Activated CD8-positive, alpha-beta T cell treated with anti-CD3 and anti-CD28 coated beads for 36 hours (primary cell): Measurements from ENCODE around the gene GSDME. TPM values are rescaled to one million over a fixed set of nuclear protein-coding genes. Genes with fewer than 3 reads are reported as not detected.

ENCODE experiments used
- ATAC-seq: fragments of 200-7000 bp; cut with Tn5 transposase; one replicate; pipeline ENCODE4 v1.10.0; 2021; ENCODE audit warnings: mild to moderate bottlenecking, moderate library complexity
- CTCF ChIA-PET: fragments of 350-600 bp; sonication (Branson Sonifier 250); formaldehyde crosslinking; loops from one replicate; lab custom pipeline; 2021; ENCODE audit warnings: antibody characterized with exemption; lab: Charles Lee
- POLR2A ChIA-PET: fragments of 350-600 bp; sonication (Branson Sonifier 250); formaldehyde crosslinking; loops from one replicate; lab custom pipeline; 2021; ENCODE audit warnings: antibody characterized with exemption; lab: Charles Lee
- DNase-seq: peaks from one replicate; pipeline ENCODE4 v3.0.0-alpha.2; 2020
- H3K27ac Mint-ChIP-seq: one replicate; pipeline ENCODE4 v1.8.0; 2021; ENCODE audit warnings: mild to moderate bottlenecking, mixed read lengths
- H3K27me3 Mint-ChIP-seq: one replicate; pipeline ENCODE4 v1.8.0; 2021; ENCODE audit warnings: mixed read lengths
- H3K36me3 Mint-ChIP-seq: one replicate; pipeline ENCODE4 v1.8.0; 2021; ENCODE audit warnings: low read depth, mixed read lengths
- H3K4me1 Mint-ChIP-seq: one replicate; pipeline ENCODE4 v1.8.0; 2021; ENCODE audit warnings: low read depth, mixed read lengths
- H3K4me3 Mint-ChIP-seq: one replicate; pipeline ENCODE4 v1.8.0; 2021; ENCODE audit warnings: mild to moderate bottlenecking, moderate library complexity, mixed read lengths
- H3K9me3 Mint-ChIP-seq: one replicate; pipeline ENCODE4 v1.8.0; 2021; ENCODE audit warnings: mixed read lengths
- intact Hi-C: fragments of 100-400 bp; cut with micrococcal nuclease; formaldehyde crosslinking; loops from one replicate; pipeline ENCODE4 v1.10.0; 2022
- total RNA-seq, 2 experiments: library from RNA; stranded (reverse); gene quantifications; one replicate each; pipeline ENCODE4 v1.2.3, GENCODE V29; 2021
- TF ChIP-seq, protein P1 (sequence below): fragments of 200-600 bp; IDR thresholded peaks from one replicate; pipeline ENCODE4 v1.8.0; 2022; ENCODE audit warnings: antibody characterized with exemption, mild to moderate bottlenecking

GSDME gene
- total RNA-seq, 2 experiments from 2014 or later = 5.2 to 6.1 TPM

DNA sequence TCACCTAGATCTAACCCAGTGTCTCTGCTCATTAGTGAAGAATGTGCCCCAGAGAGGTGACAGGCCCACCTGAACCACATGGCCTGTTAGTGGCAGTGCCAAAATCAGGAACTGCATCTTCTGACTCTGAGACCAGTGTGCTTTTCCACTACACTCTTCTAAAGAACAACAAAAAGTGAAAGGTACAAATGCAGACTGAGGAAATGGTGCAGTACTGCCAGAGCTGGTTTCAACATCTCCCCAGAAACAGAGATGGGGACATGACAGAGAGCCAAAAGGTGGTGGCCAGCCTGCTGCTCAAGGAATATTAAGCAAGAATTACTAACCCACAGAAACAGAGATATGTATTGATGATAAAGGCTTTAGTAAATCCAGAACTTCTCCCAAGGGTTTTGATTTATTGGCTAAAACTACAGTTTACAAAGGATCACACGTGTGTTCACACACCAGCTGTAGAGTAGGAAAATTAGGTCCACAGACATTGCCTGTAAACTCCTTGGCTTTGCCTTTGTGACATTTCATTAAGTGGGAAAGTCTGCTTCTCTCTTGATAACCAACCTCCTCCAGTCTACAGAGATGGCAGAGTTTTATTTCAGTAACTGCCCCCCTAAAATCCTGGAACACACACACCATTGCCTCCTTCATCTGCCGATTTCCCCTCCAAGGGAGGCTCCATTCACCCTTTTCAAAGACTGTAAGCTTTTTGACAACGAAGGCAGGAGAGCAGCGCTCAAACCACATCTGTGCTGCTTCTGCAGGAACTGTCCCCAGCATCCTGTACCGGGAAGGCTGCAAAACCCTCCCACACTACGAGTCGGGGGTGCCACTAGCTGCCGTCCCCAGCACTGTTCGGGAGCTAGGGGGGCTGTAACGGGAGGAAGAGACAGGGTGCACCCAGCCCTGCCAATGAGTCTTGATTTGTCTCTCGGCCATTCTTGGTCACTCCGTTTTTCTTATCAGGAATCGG is 29.8 kb downstream of the GSDME start:
- CTCF ChIA-PET = interaction anchor here (0.8 kb wide), 1 partner anchor 367 kb away, joined by 3 read pairs; no protein-coding TSS in a partner anchor
- TF ChIP-seq, protein P1, sequence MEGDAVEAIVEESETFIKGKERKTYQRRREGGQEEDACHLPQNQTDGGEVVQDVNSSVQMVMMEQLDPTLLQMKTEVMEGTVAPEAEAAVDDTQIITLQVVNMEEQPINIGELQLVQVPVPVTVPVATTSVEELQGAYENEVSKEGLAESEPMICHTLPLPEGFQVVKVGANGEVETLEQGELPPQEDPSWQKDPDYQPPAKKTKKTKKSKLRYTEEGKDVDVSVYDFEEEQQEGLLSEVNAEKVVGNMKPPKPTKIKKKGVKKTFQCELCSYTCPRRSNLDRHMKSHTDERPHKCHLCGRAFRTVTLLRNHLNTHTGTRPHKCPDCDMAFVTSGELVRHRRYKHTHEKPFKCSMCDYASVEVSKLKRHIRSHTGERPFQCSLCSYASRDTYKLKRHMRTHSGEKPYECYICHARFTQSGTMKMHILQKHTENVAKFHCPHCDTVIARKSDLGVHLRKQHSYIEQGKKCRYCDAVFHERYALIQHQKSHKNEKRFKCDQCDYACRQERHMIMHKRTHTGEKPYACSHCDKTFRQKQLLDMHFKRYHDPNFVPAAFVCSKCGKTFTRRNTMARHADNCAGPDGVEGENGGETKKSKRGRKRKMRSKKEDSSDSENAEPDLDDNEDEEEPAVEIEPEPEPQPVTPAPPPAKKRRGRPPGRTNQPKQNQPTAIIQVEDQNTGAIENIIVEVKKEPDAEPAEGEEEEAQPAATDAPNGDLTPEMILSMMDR = no peak
- POLR2A ChIA-PET = interaction anchor here (1.0 to 1.7 kb wide), 2 partner anchors 13 to 16 kb away, joined by 3 read pairs; no protein-coding TSS in a partner anchor
- ATAC-seq (peak; percentile 22), DNase-seq (no peak)
- intact Hi-C loops = no loop called here
- Mint-ChIP-seq H3K9me3 (no peaks in the 10 kb centered on the region), H3K27ac (no peak overlapping the region), H3K4me3 (no peak overlapping the region), H3K27me3 (peaks cover 26% of the 10 kb centered on the region), H3K36me3 (no peaks in the 10 kb centered on the region), H3K4me1 (peaks cover 32% of the 10 kb centered on the region)

DNA sequence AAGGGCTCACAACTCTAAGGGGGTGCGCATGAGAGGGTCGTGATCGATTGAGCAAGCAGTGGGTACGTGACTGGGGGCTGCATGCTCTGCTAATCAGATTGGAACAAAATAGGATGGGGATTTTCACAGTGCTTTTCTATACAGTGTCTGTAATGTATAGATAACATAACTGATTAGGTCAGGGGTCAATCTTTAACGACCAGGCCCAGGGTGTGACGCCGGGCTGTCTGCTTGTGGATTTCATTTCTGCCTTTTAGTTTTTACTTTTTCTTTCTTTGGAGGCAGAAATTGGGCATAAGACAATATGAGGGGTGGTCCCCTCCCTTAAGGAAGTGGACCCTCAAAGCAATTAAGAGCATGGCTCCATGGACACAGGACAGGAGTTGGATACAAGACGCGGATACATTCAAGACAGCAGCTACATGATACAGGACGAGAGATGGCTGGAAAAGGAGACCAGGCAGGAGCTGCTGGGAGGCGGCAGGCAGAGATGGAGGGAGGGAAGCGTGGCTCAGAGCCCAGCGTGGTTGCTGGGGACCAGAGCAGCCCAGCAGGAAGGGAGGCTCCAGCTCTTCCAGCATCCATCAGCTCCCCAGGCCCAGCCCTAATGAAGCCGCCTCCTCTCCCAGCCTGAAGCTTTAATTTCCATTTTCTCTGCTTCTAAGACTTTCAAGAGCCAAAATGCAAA is 31.6 kb downstream of the GSDME start:
- DNase-seq = no peak
- CTCF ChIA-PET = interaction anchor here (1.0 kb wide), 1 partner anchor 19 kb away, joined by 3 read pairs; no protein-coding TSS in a partner anchor
- no peaks in the 10 kb centered on the region for H3K36me3 Mint-ChIP-seq
- H3K4me1 Mint-ChIP-seq = peaks cover 32% of the 10 kb centered on the region
- TF ChIP-seq, protein P1 = no peak
- intact Hi-C loops = no loop called here
- no peak overlapping the region for H3K27ac Mint-ChIP-seq
- H3K9me3 Mint-ChIP-seq = no peaks in the 10 kb centered on the region
- no peak for ATAC-seq
- no peak overlapping the region for H3K4me3 Mint-ChIP-seq
- POLR2A ChIA-PET = interaction anchor here (1.7 kb wide), 1 partner anchor 14 kb away, joined by 3 read pairs; no protein-coding TSS in a partner anchor
- peaks cover 19% of the 10 kb centered on the region for H3K27me3 Mint-ChIP-seq

DNA sequence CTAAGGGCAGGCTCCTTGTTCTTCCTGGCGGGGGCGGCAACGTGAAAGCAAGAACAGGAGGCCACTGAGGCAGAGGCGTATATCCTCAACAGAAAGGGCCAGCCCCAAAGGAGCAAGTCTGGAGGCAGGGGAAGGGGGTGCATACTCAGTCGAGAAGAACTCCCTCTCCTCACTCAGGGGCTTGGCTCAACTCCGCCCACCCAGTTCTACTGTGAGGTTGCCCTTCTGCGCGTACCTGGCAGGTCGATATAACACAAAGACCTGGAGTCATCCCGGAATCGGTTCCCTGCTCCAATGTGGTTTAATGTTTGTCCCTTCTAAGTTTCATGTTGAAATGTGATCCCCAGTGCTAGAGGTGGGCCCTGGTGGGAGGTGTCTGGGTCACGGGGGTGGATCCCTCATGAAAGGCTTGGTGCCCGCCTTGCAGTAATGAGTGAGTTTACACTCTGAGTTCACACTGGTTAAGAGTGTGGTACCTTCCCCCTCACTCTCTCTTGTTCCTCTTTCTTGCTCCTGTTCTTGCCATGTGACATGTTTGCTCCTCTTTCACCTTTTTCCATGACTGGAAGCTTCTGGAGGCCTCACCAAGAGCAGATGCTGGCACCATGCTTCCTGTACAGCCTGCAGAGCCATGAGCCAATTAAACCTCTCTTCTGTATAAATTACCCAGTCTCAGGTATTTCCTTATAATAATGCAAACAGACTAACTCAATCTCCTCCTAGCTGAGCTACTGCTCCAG is 32.6 kb downstream of the GSDME start:
- H3K4me3 Mint-ChIP-seq = no peak overlapping the region
- H3K27ac Mint-ChIP-seq = no peak overlapping the region
- intact Hi-C loops = no loop called here
- no peaks in the 10 kb centered on the region for H3K36me3 Mint-ChIP-seq
- H3K9me3 Mint-ChIP-seq = no peaks in the 10 kb centered on the region
- TF ChIP-seq, protein P1 = no peak
- no peak for DNase-seq
- ChIA-PET CTCF (no interaction called here), POLR2A (no interaction called here)
- H3K4me1 Mint-ChIP-seq = peaks cover 28% of the 10 kb centered on the region
- ATAC-seq = no peak
- H3K27me3 Mint-ChIP-seq = peaks cover 16% of the 10 kb centered on the region

DNA sequence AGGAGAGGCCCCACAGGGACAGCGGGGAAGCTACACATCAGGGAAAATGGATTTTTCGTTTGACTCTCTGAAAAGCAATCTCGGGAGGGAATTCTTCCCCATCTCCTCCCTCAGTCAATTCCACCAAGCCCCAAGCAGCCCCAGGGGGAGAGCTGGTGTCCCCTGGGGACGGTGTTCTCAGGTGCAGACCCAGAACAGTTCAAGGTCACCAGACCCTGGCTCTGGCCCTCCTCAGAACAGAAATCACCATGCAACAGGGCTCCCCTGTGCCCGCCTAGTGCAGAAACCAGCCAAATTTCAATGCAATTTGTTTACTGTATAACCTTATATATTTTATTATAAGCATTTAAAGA is 34.1 kb downstream of the GSDME start:
- TF ChIP-seq, protein P1 = no peak
- Mint-ChIP-seq H3K27me3 (peaks cover 16% of the 10 kb centered on the region), H3K27ac (no peak overlapping the region), H3K4me3 (no peak overlapping the region), H3K9me3 (no peaks in the 10 kb centered on the region), H3K4me1 (peaks cover 13% of the 10 kb centered on the region), H3K36me3 (no peaks in the 10 kb centered on the region)
- ChIA-PET POLR2A (no interaction called here), CTCF (no interaction called here)
- intact Hi-C loops = no loop called here
- ATAC-seq (no peak), DNase-seq (no peak)
